Transverse colon (tissue), 4 donors: ENCODE measurements around the gene OLIG2.

Source experiments
- CTCF ChIP-seq, 5 experiments: fragments of 200-600 bp in 3 of 5; fragments of 450-650 bp in 2 of 5; sonication (generic) in 3 of 5; IDR thresholded peaks; 1 replicate in 2 of 5; 2 replicates in 3 of 5; pipeline ENCODE4 v1.5.1; 2016 to 2017; ENCODE audit warnings: antibody characterized with exemption in 5 of 5, inconsistent platforms in 3 of 5, mild to moderate bottlenecking in 2 of 5, moderate library complexity in 1 of 5
- POLR2AphosphoS5 ChIP-seq, 3 donors: sonication (generic); formaldehyde crosslinking; IDR thresholded peaks; one replicate each; pipeline ENCODE4 v1.6.1; 2016; ENCODE audit warnings: antibody characterized with exemption in 3 of 3

DNA sequence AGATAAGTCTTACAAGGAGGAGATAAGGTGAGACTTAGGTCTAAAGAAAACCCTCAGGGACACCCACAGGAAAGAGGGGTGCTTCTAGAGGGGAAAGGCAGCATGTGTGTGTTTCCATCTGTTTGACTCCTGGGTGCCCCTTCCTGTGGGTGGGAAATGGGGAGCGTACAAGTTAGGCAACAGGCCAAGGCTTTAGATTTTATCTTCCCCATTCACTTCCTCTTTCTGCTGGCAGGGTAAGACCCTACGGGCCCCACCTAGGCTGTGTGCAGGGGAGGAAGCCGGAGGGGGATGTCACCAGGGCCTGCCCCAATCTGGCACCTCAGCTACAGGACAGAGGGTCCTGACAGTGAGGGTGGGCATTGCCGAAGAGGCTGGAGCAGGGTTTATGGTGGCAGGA is 41.7 kb downstream of the OLIG2 start:
- TF ChIP-seq POLR2AphosphoS5 (IDR thresholded peaks at IDR 0.05), result no peak
- TF ChIP-seq CTCF (IDR thresholded peaks at IDR 0.05), result no peak
